ENCODE measurements around the gene TBC1D25. TPM values are rescaled to one million over a fixed set of nuclear protein-coding genes. Genes with fewer than 3 reads are reported as not detected.
A peak's percentile ranks its signal among the peaks of the same experiment; 100 is the strongest.

TBC1D25 gene
- total and polyA plus RNA-seq, 2 of the 4 experiments (the other 2 are of a cell fraction): 11.3 to 15.9 TPM

- H4K20me1 ChIP-seq (ENCODE audit: insufficient read depth, low read length): peaks cover 15% of the 10 kb centered on the region; the same call in 1 of the 2 replicates
- no peak overlapping the region for H4K8ac ChIP-seq (ENCODE audit: low read depth in 2 of 2, low read length in 2 of 2)
- no peaks in the 10 kb centered on the region for H3K27me3 ChIP-seq (ENCODE audit: control insufficient read depth, insufficient read depth, low read length)
- CTCF ChIA-PET: no interaction called here
- H2AK5ac ChIP-seq (ENCODE audit: low read depth, low read length): no peak overlapping the region
- H3K4me1 ChIP-seq (ENCODE audit: control insufficient read depth, insufficient read depth, low read length): peaks cover 9% of the 10 kb centered on the region
- peaks cover 16 to 25% of the 10 kb centered on the region in 2 experiments; a peak in 3 of 4 replicates for H3K79me1 ChIP-seq (ENCODE audit: low read depth in 1 of 2, low read length in 2 of 2)
- intact Hi-C loops (cut with micrococcal nuclease) (no loop called here), dilution Hi-C loops (cut with HindIII; ENCODE audit: low sequenced_read_pairs, unreplicated experiment) (no loop called here), in situ Hi-C loops (cut with MboI; ENCODE audit: low sequenced_read_pairs) (no loop called here)
- H4K91ac ChIP-seq (ENCODE audit: insufficient read depth, low read depth, low read length): no peak overlapping the region
- H3K9ac ChIP-seq (ENCODE audit: low read depth, low read length): no peak overlapping the region
- H3K4me2 ChIP-seq (ENCODE audit: low read depth, low read length): no peak overlapping the region
- no peak overlapping the region for H3K18ac ChIP-seq (ENCODE audit: low read depth, low read length)
- TF ChIP-seq MXI1 (IDR thresholded peaks at IDR 0.05; ENCODE audit: borderline replicate concordance, low read depth, low read length) (no peak), POLR2A (IDR thresholded peaks at IDR 0.05; ENCODE audit: low read depth, low read length) (peak; percentile 63; the same call in 1 of the 2 replicates)
- H3K27ac ChIP-seq (ENCODE audit: insufficient read depth, low read length): no peak overlapping the region
- H2AK9ac ChIP-seq (replicated peaks; ENCODE audit: low read depth, low read length, poor library complexity): no peak overlapping the region
- no peak overlapping the region for H4K5ac ChIP-seq (ENCODE audit: low read depth, low read length)
- H3K9me1 ChIP-seq (ENCODE audit: insufficient read depth, low read length): peaks cover 13% of the 10 kb centered on the region
- no peak overlapping the region for H2BK15ac ChIP-seq (ENCODE audit: low read depth, low read length)
- H3K23ac ChIP-seq (ENCODE audit: low read depth, low read length): no peak overlapping the region
- no peak overlapping the region for H3K4me3 ChIP-seq (ENCODE audit: insufficient read depth, low read depth, low read length)
- POLR2A ChIA-PET (ENCODE audit: unreplicated experiment): no interaction called here
- H3K9me3 ChIP-seq (ENCODE audit: control insufficient read depth, insufficient read depth, low read length): no peaks in the 10 kb centered on the region
- H2BK20ac ChIP-seq (ENCODE audit: low read depth, low read length): no peak overlapping the region
- H3K56ac ChIP-seq (ENCODE audit: extremely low read depth, insufficient read depth, low read length): no peak overlapping the region
- WGBS, 2 experiments (ENCODE audit: extremely low coverage in 2 of 2, insufficient read length in 1 of 2): no CpG with 5 or more reads among the region's 2 CpGs
- no peak overlapping the region for H3K14ac ChIP-seq (replicated peaks; ENCODE audit: low read depth, low read length)
- no peak overlapping the region for H2AFZ ChIP-seq (replicated peaks; ENCODE audit: low read length, poor library complexity)
- no peak for DNase-seq
- no TSS peak for BruUV-seq (replicated peaks)
- H2BK5ac ChIP-seq (ENCODE audit: low read depth, low read length, poor library complexity, severe bottlenecking): no peak overlapping the region
- no peak for ATAC-seq (ENCODE audit: low read depth)
- peaks cover 26% of the 10 kb centered on the region for H3K36me3 ChIP-seq (ENCODE audit: control insufficient read depth, insufficient read depth, low read length)
- no peak overlapping the region for H2BK120ac ChIP-seq (ENCODE audit: low read depth, low read length)
- H3K4ac ChIP-seq (ENCODE audit: low read depth, low read length): no peak overlapping the region
Observed at GRCh38 chrX:48578661-48579128, 39.2 kb downstream of the TBC1D25 start.

Measured in IMR-90 (cell line).